ENCODE measurements around the gene CASP2.

CASP2 gene

DNA sequence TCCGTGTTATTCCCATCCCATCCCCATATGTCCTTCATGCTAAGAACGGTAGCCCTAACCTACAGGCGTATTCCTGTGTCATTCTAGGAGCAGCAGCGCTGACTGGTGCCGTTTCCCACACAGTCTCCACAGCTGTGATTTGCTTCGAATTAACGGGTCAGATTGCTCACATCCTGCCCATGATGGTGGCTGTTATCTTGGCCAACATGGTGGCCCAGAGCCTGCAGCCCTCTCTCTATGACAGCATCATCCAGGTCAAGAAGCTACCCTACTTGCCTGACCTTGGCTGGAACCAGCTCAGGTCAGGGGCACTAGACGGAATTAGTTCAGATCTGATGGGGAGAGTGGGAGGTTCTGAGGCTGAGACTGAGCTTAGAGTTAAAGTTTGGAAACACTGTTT is 53.7 kb downstream of the CASP2 start:
- Mint-ChIP-seq H3K9me3 (no peaks in the 10 kb centered on the region), H3K27me3 (peaks cover 25% of the 10 kb centered on the region), H3K27ac (no peak overlapping the region), H3K36me3 (ENCODE audit: low read depth) (no peaks in the 10 kb centered on the region), H3K4me3 (no peak overlapping the region), H3K4me1 (ENCODE audit: low read depth) (peaks cover 23% of the 10 kb centered on the region)
- intact Hi-C loops (cut with micrococcal nuclease): no loop called here

DNA sequence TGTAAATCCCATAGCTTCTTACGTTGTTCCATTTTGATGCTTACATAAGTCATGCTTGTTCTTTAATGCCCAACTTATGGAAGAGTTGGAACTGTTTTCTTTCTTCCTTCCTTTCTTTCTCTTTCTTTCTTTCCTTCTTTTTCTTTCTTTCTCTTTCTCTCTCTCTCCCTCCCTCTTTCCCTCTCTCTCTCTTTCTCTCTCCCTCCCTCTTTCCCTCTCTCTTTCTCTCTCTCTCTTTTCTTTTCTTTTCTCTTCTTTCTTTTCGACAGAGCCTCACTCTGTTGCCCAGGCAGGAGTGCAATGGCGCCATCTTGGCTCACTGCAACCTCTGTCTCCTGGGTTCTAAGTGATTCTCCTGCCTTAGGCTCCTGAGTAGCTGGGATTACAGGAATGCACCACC is 55.4 kb downstream of the CASP2 start:
- Mint-ChIP-seq H3K36me3 (ENCODE audit: low read depth) (no peaks in the 10 kb centered on the region), H3K27ac (no peak overlapping the region), H3K4me1 (ENCODE audit: low read depth) (peaks cover 25% of the 10 kb centered on the region), H3K4me3 (no peak overlapping the region), H3K9me3 (no peaks in the 10 kb centered on the region), H3K27me3 (peaks cover 26% of the 10 kb centered on the region)
- intact Hi-C loops (cut with micrococcal nuclease): no loop called here

DNA sequence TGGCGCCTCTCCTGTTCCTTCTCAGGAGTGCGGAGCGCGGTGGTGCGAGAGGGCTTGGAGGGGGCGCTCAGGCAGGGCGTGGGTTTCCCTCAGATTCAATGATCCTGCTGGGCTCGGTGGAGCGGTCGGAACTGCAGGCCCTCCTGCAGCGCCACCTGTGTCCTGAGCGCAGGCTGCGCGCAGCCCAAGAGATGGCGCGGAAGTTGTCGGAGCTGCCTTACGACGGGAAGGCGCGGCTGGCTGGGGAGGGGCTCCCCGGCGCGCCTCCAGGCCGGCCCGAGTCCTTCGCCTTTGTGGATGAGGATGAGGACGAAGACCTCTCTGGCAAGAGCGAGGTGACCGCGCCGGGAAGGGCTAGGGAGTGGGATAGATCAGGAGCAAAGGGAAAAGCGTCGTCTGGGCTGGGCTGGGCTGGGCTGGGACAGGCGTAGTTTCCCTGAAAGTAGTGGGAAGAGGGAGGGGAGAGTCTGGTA is 57.3 kb downstream of the CASP2 start:
- H3K9me3 Mint-ChIP-seq: no peaks in the 10 kb centered on the region
- no peaks in the 10 kb centered on the region for H3K36me3 Mint-ChIP-seq (ENCODE audit: low read depth)
- intact Hi-C loops (cut with micrococcal nuclease): no loop called here
- peaks cover 21% of the 10 kb centered on the region for H3K27me3 Mint-ChIP-seq
- peak overlapping the region; percentile 74 for H3K4me3 Mint-ChIP-seq
- H3K27ac Mint-ChIP-seq: peak overlapping the region; percentile 45
- H3K4me1 Mint-ChIP-seq (ENCODE audit: low read depth): peaks cover 21% of the 10 kb centered on the region

DNA sequence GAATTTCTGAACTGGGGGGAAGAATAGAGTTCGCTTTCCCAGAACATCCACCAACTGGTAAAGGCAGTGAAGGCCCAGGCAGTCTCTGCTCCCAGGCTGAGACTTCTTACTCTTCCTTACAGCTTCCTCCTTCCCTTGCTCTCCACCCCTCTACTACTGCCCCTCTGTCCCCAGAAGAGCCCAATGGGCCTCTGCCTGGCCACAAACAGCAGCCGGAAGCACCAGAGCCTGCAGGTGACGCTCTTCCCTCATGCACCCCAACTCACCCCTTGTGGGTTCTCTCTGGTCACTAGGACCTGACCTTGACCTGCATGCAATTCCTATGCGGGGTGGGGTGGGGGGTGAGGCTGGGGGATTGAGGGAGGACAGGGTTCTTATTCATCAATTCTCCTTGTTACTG is 57.9 kb downstream of the CASP2 start:
- H3K27ac Mint-ChIP-seq: peak overlapping the region; percentile 45
- peaks cover 20% of the 10 kb centered on the region for H3K4me1 Mint-ChIP-seq (ENCODE audit: low read depth)
- no peaks in the 10 kb centered on the region for H3K9me3 Mint-ChIP-seq
- peaks cover 21% of the 10 kb centered on the region for H3K27me3 Mint-ChIP-seq
- H3K4me3 Mint-ChIP-seq: peak overlapping the region; percentile 74
- no peaks in the 10 kb centered on the region for H3K36me3 Mint-ChIP-seq (ENCODE audit: low read depth)
- intact Hi-C loops (cut with micrococcal nuclease): no loop called here

DNA sequence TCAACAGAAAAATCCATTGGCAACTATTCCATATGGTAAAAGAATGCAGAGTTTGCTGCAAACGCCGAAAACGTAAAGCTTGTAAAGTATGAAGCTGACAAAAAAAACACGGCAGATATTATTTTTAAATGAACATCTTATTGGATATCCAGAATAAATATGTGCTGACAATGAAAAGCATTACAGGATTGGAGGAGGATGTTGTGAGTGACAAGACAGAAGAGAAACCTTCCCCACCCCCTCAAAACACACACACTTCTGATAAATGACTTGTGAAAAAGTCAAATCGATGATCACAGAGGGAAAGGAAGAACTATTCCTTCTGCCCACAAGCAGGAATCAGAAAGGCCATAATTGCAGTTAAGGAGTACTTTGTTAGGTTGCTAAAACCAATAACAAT is 59.8 kb downstream of the CASP2 start:
- no peaks in the 10 kb centered on the region for H3K36me3 Mint-ChIP-seq (ENCODE audit: low read depth)
- no peak overlapping the region for H3K4me3 Mint-ChIP-seq
- peaks cover 26% of the 10 kb centered on the region for H3K27me3 Mint-ChIP-seq
- H3K9me3 Mint-ChIP-seq: no peaks in the 10 kb centered on the region
- peaks cover 31% of the 10 kb centered on the region for H3K4me1 Mint-ChIP-seq (ENCODE audit: low read depth)
- H3K27ac Mint-ChIP-seq: no peak overlapping the region
- intact Hi-C loops (cut with micrococcal nuclease): no loop called here

DNA sequence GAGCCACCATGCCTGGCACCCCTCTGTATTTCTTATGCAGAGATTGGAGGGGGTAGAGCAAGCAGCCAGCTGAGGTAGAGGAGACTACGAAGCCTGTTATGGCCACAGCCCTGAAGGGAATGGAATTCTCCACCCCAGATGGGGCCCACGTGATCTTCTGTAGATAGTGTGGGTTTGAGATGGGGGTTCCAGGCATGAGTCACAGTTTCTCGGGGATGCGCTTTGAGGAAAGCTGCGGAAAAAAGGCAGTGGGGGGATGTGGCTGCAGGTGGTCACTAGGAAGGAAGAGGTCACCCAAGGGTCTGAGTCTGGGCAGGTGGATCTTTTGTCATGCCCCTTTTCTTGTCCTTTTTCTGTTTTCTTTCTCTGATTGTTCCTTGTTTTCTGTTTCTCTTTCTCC is 62.9 kb downstream of the CASP2 start:
- Mint-ChIP-seq H3K4me3 (no peak overlapping the region), H3K27me3 (peaks cover 25% of the 10 kb centered on the region), H3K36me3 (ENCODE audit: low read depth) (no peaks in the 10 kb centered on the region), H3K27ac (no peak overlapping the region), H3K9me3 (no peaks in the 10 kb centered on the region), H3K4me1 (ENCODE audit: low read depth) (peaks cover 21% of the 10 kb centered on the region)
- intact Hi-C loops (cut with micrococcal nuclease): no loop called here

DNA sequence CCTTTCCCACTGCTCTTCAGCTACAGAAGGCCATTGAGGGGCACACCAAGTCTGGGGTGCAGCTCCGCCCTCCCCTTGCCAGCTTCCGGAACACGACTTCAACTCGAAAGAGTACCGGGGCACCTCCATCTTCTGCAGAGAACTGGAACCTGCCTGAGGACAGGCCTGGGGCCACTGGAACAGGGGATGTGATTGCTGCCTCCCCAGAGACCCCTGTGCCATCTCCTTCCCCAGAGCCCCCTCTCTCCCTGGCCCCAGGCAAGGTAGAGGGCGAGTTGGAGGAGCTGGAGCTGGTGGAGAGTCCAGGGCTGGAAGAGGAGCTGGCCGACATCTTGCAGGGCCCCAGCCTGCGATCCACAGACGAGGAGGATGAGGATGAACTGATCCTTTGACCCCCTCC is 63.4 kb downstream of the CASP2 start:
- no peak overlapping the region for H3K27ac Mint-ChIP-seq
- intact Hi-C loops (cut with micrococcal nuclease): no loop called here
- H3K4me3 Mint-ChIP-seq: no peak overlapping the region
- H3K27me3 Mint-ChIP-seq: peaks cover 20% of the 10 kb centered on the region
- no peaks in the 10 kb centered on the region for H3K36me3 Mint-ChIP-seq (ENCODE audit: low read depth)
- peaks cover 19% of the 10 kb centered on the region for H3K4me1 Mint-ChIP-seq (ENCODE audit: low read depth)
- H3K9me3 Mint-ChIP-seq: no peaks in the 10 kb centered on the region

DNA sequence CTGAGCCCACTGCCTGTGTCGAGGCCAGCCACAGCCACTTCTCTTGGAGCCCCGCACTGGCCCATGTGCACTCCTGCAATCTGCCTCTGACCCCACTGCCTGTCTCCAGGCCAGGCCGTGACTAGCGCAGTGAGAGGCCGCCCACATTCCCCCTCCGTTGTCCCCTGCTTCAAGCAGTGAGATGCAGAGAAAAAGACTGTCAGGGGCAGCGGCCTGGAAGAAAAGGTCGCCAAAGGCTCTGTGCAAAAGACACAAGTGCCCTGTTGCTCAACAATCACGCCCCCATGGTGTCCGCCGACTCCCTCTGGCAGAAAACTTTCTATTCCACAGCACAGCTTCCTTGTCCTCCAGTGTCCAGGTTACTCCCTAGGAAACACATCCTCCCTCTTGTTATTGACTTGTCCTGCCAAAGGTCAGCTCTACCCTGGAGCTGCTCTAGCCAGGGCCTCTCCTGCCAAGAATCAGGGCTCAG is 64.4 kb downstream of the CASP2 start:
- Mint-ChIP-seq H3K9me3 (no peaks in the 10 kb centered on the region), H3K27me3 (peaks cover 18% of the 10 kb centered on the region), H3K27ac (no peak overlapping the region), H3K36me3 (ENCODE audit: low read depth) (no peaks in the 10 kb centered on the region), H3K4me3 (no peak overlapping the region), H3K4me1 (ENCODE audit: low read depth) (peaks cover 17% of the 10 kb centered on the region)
- intact Hi-C loops (cut with micrococcal nuclease): no loop called here

DNA sequence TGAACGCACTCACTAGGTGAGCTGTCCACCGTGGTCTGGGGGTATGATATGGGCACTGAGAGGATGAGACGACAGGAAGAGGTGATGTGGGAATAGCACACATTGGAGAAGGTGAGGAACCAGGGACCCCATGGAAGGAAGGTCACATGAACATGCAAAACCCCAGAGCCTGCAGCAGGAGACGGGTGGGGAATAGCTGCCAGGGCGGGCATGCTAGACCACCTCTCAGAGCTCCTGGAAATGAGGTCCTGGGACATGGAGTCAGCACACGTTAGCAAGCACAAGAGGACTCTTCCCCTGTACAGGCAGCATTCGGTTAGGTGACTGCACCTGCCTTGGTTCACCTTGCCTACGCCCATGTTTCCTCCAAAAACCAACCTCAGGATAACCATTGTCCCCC is 66.2 kb downstream of the CASP2 start:
- H3K27me3 Mint-ChIP-seq: peaks cover 25% of the 10 kb centered on the region
- intact Hi-C loops (cut with micrococcal nuclease): no loop called here
- no peaks in the 10 kb centered on the region for H3K9me3 Mint-ChIP-seq
- H3K27ac Mint-ChIP-seq: no peak overlapping the region
- peaks cover 21% of the 10 kb centered on the region for H3K4me1 Mint-ChIP-seq (ENCODE audit: low read depth)
- no peak overlapping the region for H3K4me3 Mint-ChIP-seq
- no peaks in the 10 kb centered on the region for H3K36me3 Mint-ChIP-seq (ENCODE audit: low read depth)

DNA sequence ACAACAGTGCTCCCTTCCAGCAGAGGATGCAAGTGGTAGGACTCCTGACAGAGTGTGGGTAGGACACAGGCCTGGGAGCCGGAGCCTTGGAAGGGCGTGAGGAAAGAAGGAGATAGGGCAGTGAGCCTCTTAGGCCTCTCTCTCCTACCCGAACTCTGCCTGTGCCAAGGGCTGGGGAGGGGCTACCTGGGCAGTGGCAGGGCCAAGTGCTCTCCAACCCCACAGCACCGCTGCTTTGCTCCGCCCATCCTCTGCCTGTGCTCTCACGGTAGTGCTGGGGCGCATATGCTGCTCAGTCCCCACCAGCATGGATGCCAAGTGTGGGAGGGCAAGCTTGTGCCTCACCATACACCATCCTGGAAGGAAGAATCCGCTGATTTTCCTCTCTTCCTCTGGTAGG is 66.8 kb downstream of the CASP2 start:
- H3K4me1 Mint-ChIP-seq (ENCODE audit: low read depth): peaks cover 26% of the 10 kb centered on the region
- H3K27me3 Mint-ChIP-seq: peaks cover 28% of the 10 kb centered on the region
- intact Hi-C loops (cut with micrococcal nuclease): no loop called here
- no peak overlapping the region for H3K4me3 Mint-ChIP-seq
- no peak overlapping the region for H3K27ac Mint-ChIP-seq
- H3K36me3 Mint-ChIP-seq (ENCODE audit: low read depth): no peaks in the 10 kb centered on the region
- H3K9me3 Mint-ChIP-seq: no peaks in the 10 kb centered on the region

DNA sequence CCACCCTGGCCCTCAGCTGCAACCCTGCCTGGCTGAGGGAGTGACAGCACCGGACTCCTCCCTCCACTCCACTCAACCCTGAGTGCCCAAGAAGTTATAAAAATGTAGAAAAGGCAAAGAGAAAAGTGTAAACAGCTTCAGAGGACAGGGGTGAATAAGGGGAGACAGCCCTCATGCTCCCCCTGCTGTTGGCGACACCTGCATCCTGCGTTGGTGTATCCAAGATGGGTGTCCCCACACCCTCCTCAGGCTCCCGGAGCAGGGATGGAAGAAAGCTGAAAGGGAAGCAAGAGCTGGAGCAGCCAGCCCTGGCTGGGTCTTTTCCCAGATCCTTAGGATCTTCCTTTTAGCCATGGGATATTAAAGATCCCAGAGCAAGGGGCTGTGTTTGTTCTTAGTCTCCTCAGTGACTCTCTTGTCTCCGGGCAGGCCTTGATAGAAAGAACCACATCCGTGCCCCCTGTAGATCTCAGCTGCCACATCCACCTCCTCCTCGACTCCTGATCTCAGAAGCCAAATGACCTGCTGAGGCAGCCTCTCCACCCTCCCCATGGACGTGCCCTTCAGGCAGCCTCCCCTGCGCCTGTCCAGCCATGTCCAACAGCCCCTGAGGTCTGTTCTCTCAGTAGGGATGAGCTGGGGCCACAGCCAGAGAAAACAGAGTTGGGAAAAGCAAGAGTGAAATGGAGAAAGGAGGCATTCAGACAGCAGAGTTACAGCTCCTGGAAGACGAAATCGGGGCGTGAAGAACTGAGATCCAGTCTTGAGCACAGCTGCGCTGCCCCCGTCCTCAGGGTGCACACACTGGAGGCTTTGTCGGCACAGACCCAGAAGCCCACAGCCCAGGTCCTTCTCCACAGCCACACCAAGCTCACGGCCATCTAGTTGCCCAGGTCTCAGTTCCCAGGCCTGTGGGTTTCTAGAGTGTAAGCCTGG is 67.6 kb downstream of the CASP2 start:
- intact Hi-C loops (cut with micrococcal nuclease): no loop called here
- peaks cover 33% of the 10 kb centered on the region for H3K27me3 Mint-ChIP-seq

DNA sequence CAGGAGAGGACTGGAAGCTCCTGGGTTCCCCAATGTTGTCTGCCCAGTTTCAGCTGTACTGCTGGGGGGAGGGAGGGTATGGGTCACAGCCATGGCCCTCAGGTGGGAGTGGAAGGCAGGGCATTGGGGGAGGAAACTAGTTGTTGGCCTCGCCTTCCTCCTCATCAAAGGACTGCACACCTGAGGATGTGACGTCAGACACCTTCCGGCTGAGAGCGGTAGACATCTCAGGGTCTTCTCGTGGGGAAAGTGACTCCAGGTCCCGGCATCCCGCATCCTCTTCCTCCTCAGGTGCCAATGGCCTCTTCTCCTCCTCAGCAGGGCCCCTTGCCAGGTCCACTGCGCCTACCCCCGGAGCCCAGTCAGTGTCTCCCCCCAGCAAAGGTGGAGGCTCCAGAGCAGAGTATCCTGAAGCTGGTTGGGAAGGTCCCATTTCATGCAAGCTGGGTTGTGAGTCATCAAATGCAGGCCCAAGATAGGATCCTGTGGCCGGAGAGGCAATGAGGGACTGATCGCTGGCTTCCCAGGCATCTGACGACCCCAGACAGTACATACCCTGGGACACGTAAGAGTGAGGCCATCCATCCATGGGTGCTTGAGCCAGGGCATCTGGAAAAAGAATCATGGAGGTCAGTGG is 68.4 kb downstream of the CASP2 start:
- H3K4me1 Mint-ChIP-seq (ENCODE audit: low read depth): peaks cover 42% of the 10 kb centered on the region
- H3K4me3 Mint-ChIP-seq: no peak overlapping the region
- H3K27ac Mint-ChIP-seq: no peak overlapping the region
- no peaks in the 10 kb centered on the region for H3K36me3 Mint-ChIP-seq (ENCODE audit: low read depth)
- no peaks in the 10 kb centered on the region for H3K9me3 Mint-ChIP-seq
- H3K27me3 Mint-ChIP-seq: peaks cover 38% of the 10 kb centered on the region
- intact Hi-C loops (cut with micrococcal nuclease): no loop called here

More for the DNA sequence above, 67.6 kb downstream of the CASP2 start:
- H3K36me3 Mint-ChIP-seq (ENCODE audit: low read depth): no peaks in the 10 kb centered on the region
- no peak overlapping the region for H3K27ac Mint-ChIP-seq
- H3K4me1 Mint-ChIP-seq (ENCODE audit: low read depth): peaks cover 34% of the 10 kb centered on the region
- no peaks in the 10 kb centered on the region for H3K9me3 Mint-ChIP-seq
- no peak overlapping the region for H3K4me3 Mint-ChIP-seq
